Liver (tissue), 3 donors: ENCODE data around the gene DIP2B.

Experiments used
- EGR1 ChIP-seq, 2 donors: IDR thresholded peaks; 2 replicates each; pipeline ENCODE4 v1.6.1; 2016 to 2018; ENCODE audit warnings: antibody characterized with exemption in 2 of 2, low read depth in 2 of 2
- GABPA ChIP-seq, 2 donors: IDR thresholded peaks in 1 of 2; conservative IDR thresholded peaks in 1 of 2; 2 replicates each; pipeline ENCODE4 v1.6.1; 2016; ENCODE audit warnings: antibody characterized with exemption in 2 of 2, mild to moderate bottlenecking in 1 of 2, moderate library complexity in 1 of 2
- JUND ChIP-seq, 2 donors: IDR thresholded peaks; 2 replicates each; pipeline ENCODE4 v1.6.1; 2016; ENCODE audit warnings: antibody characterized with exemption in 2 of 2
- MAX ChIP-seq: IDR thresholded peaks from 2 replicates; pipeline ENCODE4 v1.6.1; 2016; ENCODE audit warnings: antibody characterized with exemption
- RAD21 ChIP-seq, 2 donors: IDR thresholded peaks; 2 replicates each; pipeline ENCODE4 v1.6.1; 2016; ENCODE audit warnings: antibody characterized with exemption in 2 of 2, mild to moderate bottlenecking in 2 of 2
- REST ChIP-seq: IDR thresholded peaks from 2 replicates; pipeline ENCODE4 v1.6.1; 2016; ENCODE audit warnings: antibody characterized with exemption, mild to moderate bottlenecking
- RXRA ChIP-seq, 2 donors: IDR thresholded peaks; 2 replicates each; pipeline ENCODE4 v1.6.1; 2017 to 2018; ENCODE audit warnings: antibody characterized with exemption in 2 of 2, mild to moderate bottlenecking in 1 of 2
- SP1 ChIP-seq: IDR thresholded peaks from 2 replicates; pipeline ENCODE4 v1.6.1; 2018; ENCODE audit warnings: antibody characterized with exemption, mild to moderate bottlenecking
- TAF1 ChIP-seq: conservative IDR thresholded peaks from 2 replicates; pipeline ENCODE4 v1.6.1; 2016; ENCODE audit warnings: antibody characterized with exemption, mild to moderate bottlenecking
- YY1 ChIP-seq: IDR thresholded peaks from 2 replicates; pipeline ENCODE4 v1.6.1; 2016; ENCODE audit warnings: antibody characterized with exemption, mild to moderate bottlenecking
- TF ChIP-seq, protein P1 (sequence below): fragments of 150-350 bp; IDR thresholded peaks from 2 replicates; pipeline ENCODE4 v1.5.1; 2017; ENCODE audit warnings: improper control_type of control experiment, low read depth, low read length; ENCODE audit not compliant: missing input control
- TF ChIP-seq, protein P2 (sequence below): IDR thresholded peaks from 2 replicates; pipeline ENCODE4 v1.6.1; 2016; ENCODE audit warnings: antibody characterized with exemption
- TF ChIP-seq, protein P3 (sequence below): IDR thresholded peaks from 2 replicates; pipeline ENCODE4 v1.6.1; 2016; ENCODE audit warnings: antibody characterized with exemption
- donor health status: healthy.
- donor health status: healthy.

DNA sequence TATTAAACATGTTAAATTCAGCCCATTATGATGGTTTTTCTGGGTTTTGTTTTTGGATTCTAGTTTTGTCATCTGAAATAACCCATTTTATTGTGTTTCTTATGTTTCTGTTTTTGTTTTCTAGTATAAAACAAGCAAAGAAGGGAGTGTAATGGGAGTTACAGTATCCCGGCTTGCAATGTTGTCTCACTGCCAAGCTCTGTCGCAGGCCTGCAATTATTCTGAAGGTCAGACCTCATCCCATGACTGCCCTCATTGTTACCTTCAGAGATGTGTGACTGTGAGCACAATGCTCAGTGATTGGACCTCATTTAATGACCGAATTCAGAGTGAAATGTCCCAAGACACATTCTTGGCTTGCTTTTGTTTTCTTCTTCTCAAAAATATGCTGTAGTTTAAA lies 186.1 kb downstream of the DIP2B start:
- TF ChIP-seq, protein P1, sequence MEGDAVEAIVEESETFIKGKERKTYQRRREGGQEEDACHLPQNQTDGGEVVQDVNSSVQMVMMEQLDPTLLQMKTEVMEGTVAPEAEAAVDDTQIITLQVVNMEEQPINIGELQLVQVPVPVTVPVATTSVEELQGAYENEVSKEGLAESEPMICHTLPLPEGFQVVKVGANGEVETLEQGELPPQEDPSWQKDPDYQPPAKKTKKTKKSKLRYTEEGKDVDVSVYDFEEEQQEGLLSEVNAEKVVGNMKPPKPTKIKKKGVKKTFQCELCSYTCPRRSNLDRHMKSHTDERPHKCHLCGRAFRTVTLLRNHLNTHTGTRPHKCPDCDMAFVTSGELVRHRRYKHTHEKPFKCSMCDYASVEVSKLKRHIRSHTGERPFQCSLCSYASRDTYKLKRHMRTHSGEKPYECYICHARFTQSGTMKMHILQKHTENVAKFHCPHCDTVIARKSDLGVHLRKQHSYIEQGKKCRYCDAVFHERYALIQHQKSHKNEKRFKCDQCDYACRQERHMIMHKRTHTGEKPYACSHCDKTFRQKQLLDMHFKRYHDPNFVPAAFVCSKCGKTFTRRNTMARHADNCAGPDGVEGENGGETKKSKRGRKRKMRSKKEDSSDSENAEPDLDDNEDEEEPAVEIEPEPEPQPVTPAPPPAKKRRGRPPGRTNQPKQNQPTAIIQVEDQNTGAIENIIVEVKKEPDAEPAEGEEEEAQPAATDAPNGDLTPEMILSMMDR: no peak
- TF ChIP-seq REST (no peak), TAF1 (no peak), YY1 (no peak), RXRA (IDR thresholded peaks at IDR 0.05) (no peak), MAX (no peak), GABPA (IDR thresholded peaks at IDR 0.05 in 1 of 2, conservative IDR thresholded peaks at IDR 0.05 in 1 of 2) (no peak), RAD21 (IDR thresholded peaks at IDR 0.05) (no peak), SP1 (no peak), JUND (IDR thresholded peaks at IDR 0.05) (no peak), EGR1 (IDR thresholded peaks at IDR 0.05; ENCODE audit: low read depth in 2 of 2) (no peak)
- TF ChIP-seq, protein P2, sequence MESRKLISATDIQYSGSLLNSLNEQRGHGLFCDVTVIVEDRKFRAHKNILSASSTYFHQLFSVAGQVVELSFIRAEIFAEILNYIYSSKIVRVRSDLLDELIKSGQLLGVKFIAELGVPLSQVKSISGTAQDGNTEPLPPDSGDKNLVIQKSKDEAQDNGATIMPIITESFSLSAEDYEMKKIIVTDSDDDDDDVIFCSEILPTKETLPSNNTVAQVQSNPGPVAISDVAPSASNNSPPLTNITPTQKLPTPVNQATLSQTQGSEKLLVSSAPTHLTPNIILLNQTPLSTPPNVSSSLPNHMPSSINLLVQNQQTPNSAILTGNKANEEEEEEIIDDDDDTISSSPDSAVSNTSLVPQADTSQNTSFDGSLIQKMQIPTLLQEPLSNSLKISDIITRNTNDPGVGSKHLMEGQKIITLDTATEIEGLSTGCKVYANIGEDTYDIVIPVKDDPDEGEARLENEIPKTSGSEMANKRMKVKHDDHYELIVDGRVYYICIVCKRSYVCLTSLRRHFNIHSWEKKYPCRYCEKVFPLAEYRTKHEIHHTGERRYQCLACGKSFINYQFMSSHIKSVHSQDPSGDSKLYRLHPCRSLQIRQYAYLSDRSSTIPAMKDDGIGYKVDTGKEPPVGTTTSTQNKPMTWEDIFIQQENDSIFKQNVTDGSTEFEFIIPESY: no peak
- TF ChIP-seq, protein P3, sequence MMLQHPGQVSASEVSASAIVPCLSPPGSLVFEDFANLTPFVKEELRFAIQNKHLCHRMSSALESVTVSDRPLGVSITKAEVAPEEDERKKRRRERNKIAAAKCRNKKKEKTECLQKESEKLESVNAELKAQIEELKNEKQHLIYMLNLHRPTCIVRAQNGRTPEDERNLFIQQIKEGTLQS: no peak
